Non-pigmented ciliary epithelial cell (primary cell): ENCODE measurements around the gene SPTLC3.
"Not testable (repeated sequence)": the region's sequence is repeated elsewhere in the genome, so short reads cannot be mapped to it uniquely, and the experiment has no call there.

ENCODE experiments used
- DNase-seq: peaks from one replicate; pipeline ENCODE4 v3.0.0-alpha.2; 2010; ENCODE audit warnings: low read depth

Gene SPTLC3

GRCh38 chr20:13008761-13009681, at the start of gene SPTLC3:
Gene SPTLC3 (plus strand): TSS chr20:13008972. CDS start chr20:13009268, 296 bp downstream.
- no peak for DNase-seq

- no peak for DNase-seq
Observed at GRCh38 chr20:12961725-12962124, 47.0 kb upstream of the SPTLC3 start.

GRCh38 chr20:12962895-12963294, 45.9 kb upstream of the SPTLC3 start:
- no peak for DNase-seq

- DNase-seq: no peak
Observed at GRCh38 chr20:12963416-12963815, 45.4 kb upstream of the SPTLC3 start.

GRCh38 chr20:12965212-12965869, 43.4 kb upstream of the SPTLC3 start:
- no peak for DNase-seq

GRCh38 chr20:12965870-12966251, 42.9 kb upstream of the SPTLC3 start:
- no peak for DNase-seq

GRCh38 chr20:12966468-12967085, 42.2 kb upstream of the SPTLC3 start:
- peak; percentile 24 for DNase-seq

- DNase-seq: no peak
Observed at GRCh38 chr20:12967932-12968331, 40.8 kb upstream of the SPTLC3 start.

GRCh38 chr20:12968472-12968871, 40.3 kb upstream of the SPTLC3 start:
- no peak for DNase-seq

GRCh38 chr20:12969071-12969669, 39.6 kb upstream of the SPTLC3 start:
- no peak for DNase-seq

GRCh38 chr20:12970372-12970821, 38.4 kb upstream of the SPTLC3 start:
- no peak for DNase-seq

GRCh38 chr20:12975833-12976608, 32.8 kb upstream of the SPTLC3 start:
- no peak for DNase-seq

- no peak for DNase-seq
Observed at GRCh38 chr20:12976720-12977309, 32.0 kb upstream of the SPTLC3 start.

- DNase-seq: no peak
Observed at GRCh38 chr20:12977328-12978125, 31.2 kb upstream of the SPTLC3 start.

GRCh38 chr20:12978126-12978394, 30.7 kb upstream of the SPTLC3 start:
- DNase-seq: no peak

GRCh38 chr20:12978613-12979495, 29.9 kb upstream of the SPTLC3 start:
- DNase-seq: no peak

- DNase-seq: not testable (repeated sequence)
Observed at GRCh38 chr20:12979713-12980112, 29.1 kb upstream of the SPTLC3 start.

- DNase-seq: no peak
Observed at GRCh38 chr20:12982098-12982497, 26.7 kb upstream of the SPTLC3 start.

- no peak for DNase-seq
Observed at GRCh38 chr20:12984069-12984765, 24.6 kb upstream of the SPTLC3 start.
